Panc1 (cell line): ENCODE results near the gene PDCD10. TPM values are rescaled to one million over a fixed set of nuclear protein-coding genes. Genes with fewer than 3 reads are reported as not detected.

Experiments
- ATAC-seq: fragments of 200-7000 bp; cut with Tn5 transposase; 2 replicates; pipeline ENCODE4 v1.9.1; 2020; ENCODE audit warnings: mild to moderate bottlenecking, moderate library complexity
- BruUV-seq: library from RNA; stranded (reverse); fragments of 400-500 nt; replicated peaks from 2 replicates; lab custom pipeline; 2021; lab: Mats Ljungman, UMichigan
- CTCF ChIA-PET: fragments of 300-600 bp; sonication (Branson Sonifier 250); formaldehyde crosslinking; loops from one replicate; lab custom pipeline; 2022; ENCODE audit warnings: antibody characterized with exemption; lab: Charles Lee
- POLR2A ChIA-PET: fragments of 300-600 bp; sonication (Branson Sonifier 250); formaldehyde crosslinking; loops from one replicate; lab custom pipeline; 2022; ENCODE audit warnings: antibody characterized with exemption; lab: Charles Lee
- DNase-seq: peaks from one replicate; pipeline ENCODE4 v3.0.0-alpha.2; 2010; ENCODE audit warnings: low read depth, low spot score
- H3K27ac ChIP-seq: 2 replicates; pipeline ENCODE4 v1.5.1; 2011; ENCODE audit warnings: mild to moderate bottlenecking, low read length, inconsistent platforms
- H3K27me3 ChIP-seq: fragments of 200-500 bp; sonication (Bioruptor generic); 2 replicates; pipeline ENCODE4 v1.6.0; 2014; ENCODE audit warnings: low read length, inconsistent platforms; ENCODE audit not compliant: control insufficient read depth, insufficient read depth
- H3K36me3 ChIP-seq: fragments of 200-500 bp; sonication (Bioruptor generic); 2 replicates; pipeline ENCODE4 v1.5.1; 2014; ENCODE audit warnings: inconsistent platforms, mild to moderate bottlenecking, low read length, moderate library complexity; ENCODE audit not compliant: control insufficient read depth, insufficient read depth
- H3K4me1 ChIP-seq: 2 replicates; pipeline ENCODE4 v1.5.1; 2011; ENCODE audit warnings: inconsistent platforms, mild to moderate bottlenecking, low read length, moderate library complexity; ENCODE audit not compliant: control insufficient read depth, insufficient read depth
- H3K4me3 ChIP-seq, 2 experiments: 2 replicates each; pipeline ENCODE4 v1.5.1; 2011 to 2012; ENCODE audit warnings: low read depth in 2 of 2, low read length in 2 of 2, mild to moderate bottlenecking in 2 of 2, inconsistent platforms in 1 of 2, moderate library complexity in 1 of 2
- H3K9me3 ChIP-seq: fragments of 200-500 bp; sonication (Bioruptor generic); 2 replicates; pipeline ENCODE4 v1.5.1; 2014; ENCODE audit warnings: low read depth, mild to moderate bottlenecking, inconsistent platforms, low read length, moderate library complexity; ENCODE audit not compliant: control insufficient read depth, insufficient read depth
- POLR2AphosphoS5 ChIP-seq: IDR thresholded peaks from 2 replicates; pipeline ENCODE4 v1.6.1; 2012; ENCODE audit warnings: mild to moderate bottlenecking, low read depth, low read length, moderate library complexity
- REST ChIP-seq, 2 experiments: IDR thresholded peaks; 2 replicates each; pipeline ENCODE4 v1.6.1; 2011 to 2012; ENCODE audit warnings: low read depth in 2 of 2, control low read depth in 1 of 2, low read length in 1 of 2, mild to moderate bottlenecking in 1 of 2, moderate library complexity in 1 of 2; ENCODE audit not compliant: insufficient read depth in 1 of 2
- SIN3A ChIP-seq: IDR thresholded peaks from 2 replicates; pipeline ENCODE4 v1.6.1; 2012; ENCODE audit warnings: low read depth, mild to moderate bottlenecking, low read length, moderate library complexity, borderline replicate concordance; ENCODE audit not compliant: insufficient read depth
- TCF7L2 ChIP-seq: IDR thresholded peaks from 2 replicates; pipeline ENCODE4 v1.6.1; 2011; ENCODE audit warnings: mild to moderate bottlenecking, low read depth, low read length, inconsistent platforms
- in situ Hi-C: cut with HindIII; loops from 2 replicates; pipeline ENCODE4 v1.10.0; 2016; ENCODE audit warnings: low sequenced_read_pairs, low pct_unique_long_range_greater_than_20kb
- intact Hi-C: fragments of 100-400 bp; cut with micrococcal nuclease; formaldehyde crosslinking; loops from one replicate; pipeline ENCODE4 v1.10.0; 2022; ENCODE audit not compliant: unreplicated experiment
- total RNA-seq: library from RNA; stranded (reverse); gene quantifications from one replicate; pipeline ENCODE4 v1.2.1, GENCODE V29; 2021; ENCODE audit not compliant: unreplicated experiment
- TF ChIP-seq, protein P1 (sequence below): fragments of 450-650 bp; IDR thresholded peaks from 2 replicates; pipeline ENCODE4 v1.5.1; 2017; ENCODE audit warnings: mild to moderate bottlenecking

The PDCD10 gene
- total RNA-seq, 1 experiment from 2014 or later = 83.5 TPM

GRCh38 chr3:167743799-167744198, 9.1 kb upstream of the PDCD10 start:
- Histone ChIP-seq H3K27ac (no peak overlapping the region), H3K36me3 (no peaks in the 10 kb centered on the region), H3K9me3 (no peaks in the 10 kb centered on the region), H3K4me1 (no peaks in the 10 kb centered on the region), H3K27me3 (no peaks in the 10 kb centered on the region), H3K4me3 (no peak overlapping the region)
- POLR2A ChIA-PET = no interaction called here
- no TSS peak for BruUV-seq
- CTCF ChIA-PET = no interaction called here
- ATAC-seq (no peak), DNase-seq (no peak)
- no peak for TF ChIP-seq SIN3A
- no peak for TF ChIP-seq TCF7L2
- no peak for TF ChIP-seq POLR2AphosphoS5
- TF ChIP-seq, protein P1, sequence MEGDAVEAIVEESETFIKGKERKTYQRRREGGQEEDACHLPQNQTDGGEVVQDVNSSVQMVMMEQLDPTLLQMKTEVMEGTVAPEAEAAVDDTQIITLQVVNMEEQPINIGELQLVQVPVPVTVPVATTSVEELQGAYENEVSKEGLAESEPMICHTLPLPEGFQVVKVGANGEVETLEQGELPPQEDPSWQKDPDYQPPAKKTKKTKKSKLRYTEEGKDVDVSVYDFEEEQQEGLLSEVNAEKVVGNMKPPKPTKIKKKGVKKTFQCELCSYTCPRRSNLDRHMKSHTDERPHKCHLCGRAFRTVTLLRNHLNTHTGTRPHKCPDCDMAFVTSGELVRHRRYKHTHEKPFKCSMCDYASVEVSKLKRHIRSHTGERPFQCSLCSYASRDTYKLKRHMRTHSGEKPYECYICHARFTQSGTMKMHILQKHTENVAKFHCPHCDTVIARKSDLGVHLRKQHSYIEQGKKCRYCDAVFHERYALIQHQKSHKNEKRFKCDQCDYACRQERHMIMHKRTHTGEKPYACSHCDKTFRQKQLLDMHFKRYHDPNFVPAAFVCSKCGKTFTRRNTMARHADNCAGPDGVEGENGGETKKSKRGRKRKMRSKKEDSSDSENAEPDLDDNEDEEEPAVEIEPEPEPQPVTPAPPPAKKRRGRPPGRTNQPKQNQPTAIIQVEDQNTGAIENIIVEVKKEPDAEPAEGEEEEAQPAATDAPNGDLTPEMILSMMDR = no peak
- no peak for TF ChIP-seq REST (IDR thresholded peaks at IDR 0.05; ENCODE audit: insufficient read depth in 1 of 2, low read depth in 2 of 2, low read length in 1 of 2)
- intact Hi-C loops (no loop called here), in situ Hi-C loops (no loop called here)

- POLR2A ChIA-PET = no interaction called here
- H3K4me3 ChIP-seq = no peak overlapping the region
- no peak for ATAC-seq
- no peak overlapping the region for H3K27ac ChIP-seq
- in situ Hi-C loops (no loop called here), intact Hi-C loops (no loop called here)
- no TSS peak for BruUV-seq
- H3K4me1 ChIP-seq = peaks cover under 1% of the 10 kb centered on the region; the same call in 1 of the 2 replicates
- CTCF ChIA-PET = interaction anchor here (0.6 kb wide), 1 partner anchor 133 kb away, joined by 4 read pairs; no protein-coding TSS in a partner anchor
- no peaks in the 10 kb centered on the region for H3K27me3 ChIP-seq
- DNase-seq = no peak
- no peaks in the 10 kb centered on the region for H3K9me3 ChIP-seq
- H3K36me3 ChIP-seq = no peaks in the 10 kb centered on the region
- TF ChIP-seq, protein P1 = no peak
- TF ChIP-seq TCF7L2 = no peak
- TF ChIP-seq SIN3A = no peak
- no peak for TF ChIP-seq POLR2AphosphoS5
- no peak for TF ChIP-seq REST (IDR thresholded peaks at IDR 0.05; ENCODE audit: insufficient read depth in 1 of 2, low read depth in 2 of 2, low read length in 1 of 2)
Measured at GRCh38 chr3:167742338-167742737, 7.6 kb upstream of the PDCD10 start.
